T-helper 17 cell (primary cell): ENCODE data around the gene NRCAM. TPM values are rescaled to one million over a fixed set of nuclear protein-coding genes. Genes with fewer than 3 reads are reported as not detected.

Source experiments
- ATAC-seq: fragments of 150-1000 bp; cut with Tn5 transposase; 2 replicates; pipeline ENCODE4 v1.10.0; 2021; ENCODE audit warnings: mild to moderate bottlenecking, moderate library complexity
- DNase-seq, 3 donors: peaks; one replicate each; pipeline versions ENCODE4 v3.0.0 to v3.0.0-alpha.2; 2020 to 2021
- H3K9me3 ChIP-seq: one replicate; pipeline ENCODE4 v1.7.0; 2013; ENCODE audit warnings: low read length, mild to moderate bottlenecking; ENCODE audit not compliant: control insufficient read depth, poor library complexity, severe bottlenecking
- H3K27ac Mint-ChIP-seq: one replicate; pipeline ENCODE4 v1.8.0; 2022; ENCODE audit warnings: mild to moderate bottlenecking, moderate library complexity, mixed read lengths
- H3K27me3 Mint-ChIP-seq: one replicate; pipeline ENCODE4 v1.8.0; 2022; ENCODE audit warnings: mixed read lengths
- H3K36me3 Mint-ChIP-seq: one replicate; pipeline ENCODE4 v1.8.0; 2022; ENCODE audit warnings: low read depth, mixed read lengths
- H3K4me1 Mint-ChIP-seq: one replicate; pipeline ENCODE4 v1.8.0; 2022; ENCODE audit warnings: mild to moderate bottlenecking, mixed read lengths
- H3K4me3 Mint-ChIP-seq: one replicate; pipeline ENCODE4 v1.8.0; 2022; ENCODE audit warnings: mild to moderate bottlenecking, moderate library complexity, mixed read lengths
- total RNA-seq, 4 donors: library from RNA in 2 of 4; stranded (reverse) in 2 of 4; gene quantifications; one replicate each; pipeline ENCODE4 v1.2.3 and lab custom pipeline; 2022 to 2026

The NRCAM gene
- total RNA-seq, 2 donors from 2014 or later, result not detected

DNA sequence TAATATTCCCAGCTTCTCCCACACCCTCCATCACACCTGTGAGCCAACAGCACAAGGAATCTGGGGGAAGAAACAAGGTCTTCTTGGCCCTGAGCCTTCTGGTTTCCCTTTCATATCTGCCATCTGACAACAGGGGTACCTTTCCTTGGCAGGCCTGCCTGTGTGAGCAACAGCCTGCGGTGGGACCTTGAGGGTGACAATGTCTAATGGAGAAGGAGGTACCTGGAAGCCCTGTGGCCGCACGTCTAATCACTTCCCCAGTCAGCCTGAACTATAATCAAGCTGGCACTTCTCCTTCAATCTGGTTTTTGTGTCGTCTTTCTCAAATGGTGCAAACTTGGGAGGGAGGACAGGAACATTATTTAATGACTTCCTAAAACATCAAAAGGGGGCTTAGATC lies 41.2 kb downstream of the NRCAM start:
- no peaks in the 10 kb centered on the region for H3K36me3 Mint-ChIP-seq
- H3K9me3 ChIP-seq, result no peaks in the 10 kb centered on the region
- H3K27ac Mint-ChIP-seq, result no peak overlapping the region
- DNase-seq (no peak), ATAC-seq (no peak)
- H3K4me3 Mint-ChIP-seq, result no peak overlapping the region
- peaks cover 47% of the 10 kb centered on the region for H3K27me3 Mint-ChIP-seq
- H3K4me1 Mint-ChIP-seq, result peaks cover 8% of the 10 kb centered on the region

DNA sequence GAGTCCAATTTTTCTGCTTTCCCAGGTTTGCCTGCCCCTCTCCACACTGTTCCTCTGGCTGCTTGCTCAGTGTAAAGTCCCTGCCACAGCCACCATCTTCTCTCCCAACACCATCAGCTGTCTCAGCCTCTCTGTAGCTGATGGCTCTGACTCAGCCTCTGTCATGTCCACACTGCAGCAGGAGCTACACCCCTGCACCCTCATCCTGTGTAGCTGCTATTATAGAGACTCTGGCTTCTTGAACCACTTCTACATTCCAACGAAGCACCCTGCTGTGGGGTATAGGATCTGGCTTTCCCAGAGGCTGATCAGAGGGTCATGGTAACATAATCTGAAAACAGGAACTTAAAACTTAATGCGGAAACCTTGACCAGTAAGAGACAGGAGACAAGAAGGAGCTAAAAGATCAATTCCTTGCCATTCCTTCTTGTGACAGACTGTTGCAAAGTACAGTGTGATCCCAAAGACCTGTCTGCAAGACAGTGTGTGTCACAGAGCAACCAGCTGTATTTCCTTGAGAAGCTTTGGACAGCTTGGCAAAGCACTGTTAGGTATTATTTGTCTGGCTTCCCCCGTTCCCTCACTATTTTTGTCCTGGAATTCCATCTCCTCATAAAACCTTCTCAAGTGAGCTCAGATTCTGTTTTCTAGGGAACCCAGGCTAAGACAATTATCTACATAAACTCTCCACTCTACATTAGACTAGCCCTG lies 42.3 kb downstream of the NRCAM start:
- H3K27me3 Mint-ChIP-seq, result peaks cover 41% of the 10 kb centered on the region
- no peaks in the 10 kb centered on the region for H3K36me3 Mint-ChIP-seq
- no peak overlapping the region for H3K27ac Mint-ChIP-seq
- no peak overlapping the region for H3K4me3 Mint-ChIP-seq
- H3K9me3 ChIP-seq, result no peaks in the 10 kb centered on the region
- no peak for DNase-seq
- ATAC-seq, result no peak
- peaks cover 4% of the 10 kb centered on the region for H3K4me1 Mint-ChIP-seq

DNA sequence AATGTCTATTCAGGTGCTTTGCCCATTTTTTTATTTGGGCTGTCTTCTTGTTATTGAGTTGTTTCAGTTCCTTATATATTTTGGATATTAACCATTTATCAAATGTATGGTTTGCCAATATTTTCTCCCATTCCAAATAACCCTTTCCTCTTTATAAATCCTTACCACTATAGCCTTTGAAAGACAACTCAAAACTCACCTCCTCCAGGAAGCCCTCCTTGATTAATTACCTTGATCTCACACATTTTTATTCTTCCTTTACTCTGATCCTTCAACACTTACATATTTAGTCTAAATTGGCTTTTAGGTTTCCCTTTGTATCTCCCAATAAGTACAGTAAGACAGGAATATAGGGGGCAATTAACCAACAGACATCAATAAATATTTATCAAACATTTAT lies 42.9 kb downstream of the NRCAM start:
- Mint-ChIP-seq H3K4me1 (peaks cover 4% of the 10 kb centered on the region), H3K4me3 (no peak overlapping the region), H3K27me3 (peaks cover 41% of the 10 kb centered on the region), H3K36me3 (no peaks in the 10 kb centered on the region), H3K27ac (no peak overlapping the region)
- no peaks in the 10 kb centered on the region for H3K9me3 ChIP-seq
- DNase-seq, result no peak
- no peak for ATAC-seq

DNA sequence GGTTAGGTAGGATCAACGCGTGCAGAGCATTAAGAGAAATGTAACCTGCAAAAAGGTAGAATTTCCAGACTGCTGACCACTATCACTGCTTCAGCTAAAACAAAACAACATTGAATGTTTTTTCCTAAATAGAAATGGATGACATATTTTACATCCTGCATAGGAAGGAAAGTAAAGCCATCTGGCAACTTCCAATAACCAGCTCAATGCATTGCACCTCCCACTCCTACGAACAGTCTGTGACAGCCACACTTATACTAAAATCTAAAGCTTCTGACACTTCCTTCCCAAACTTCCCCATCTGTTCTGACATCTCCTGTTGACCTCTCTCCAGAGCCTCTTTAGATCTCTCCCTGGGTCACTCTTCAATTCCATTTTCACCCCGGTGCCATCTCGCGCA lies 47.1 kb downstream of the NRCAM start:
- Mint-ChIP-seq H3K27me3 (peaks cover 11% of the 10 kb centered on the region), H3K4me3 (no peak overlapping the region), H3K27ac (no peak overlapping the region), H3K36me3 (no peaks in the 10 kb centered on the region), H3K4me1 (no peaks in the 10 kb centered on the region)
- ATAC-seq, result no peak
- H3K9me3 ChIP-seq, result no peaks in the 10 kb centered on the region
- no peak for DNase-seq

DNA sequence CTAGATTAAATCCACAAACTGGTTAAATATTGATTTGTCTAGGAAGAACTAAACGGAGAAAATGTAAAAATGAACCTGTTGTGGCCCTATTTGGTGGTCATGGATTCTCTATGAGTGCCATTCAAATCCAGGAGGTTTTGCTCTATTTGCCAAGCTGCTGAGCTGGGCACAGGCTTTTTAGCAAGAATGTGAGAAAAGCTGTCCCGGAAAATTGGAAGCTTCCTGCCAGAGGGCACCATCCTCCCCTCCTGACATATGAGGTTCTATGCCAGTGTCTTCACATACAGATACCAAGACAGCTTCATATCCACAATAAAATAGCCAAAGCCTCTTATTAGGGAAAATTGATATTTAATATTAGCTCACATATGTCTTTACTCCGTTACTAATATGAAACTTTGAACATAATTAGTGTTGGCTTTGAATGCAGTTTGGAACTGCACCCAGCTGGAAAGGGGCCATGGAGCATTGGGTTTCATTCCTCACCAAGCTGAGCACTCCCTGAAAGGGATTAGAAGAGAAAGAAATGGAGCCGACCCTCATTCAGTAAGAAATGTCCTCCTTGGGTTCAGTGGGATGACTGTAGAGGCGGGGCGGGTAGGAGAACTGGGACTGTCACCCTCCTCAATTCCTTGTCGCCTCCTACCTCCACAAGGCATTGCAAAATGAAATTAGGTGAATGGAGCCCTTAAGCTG lies 47.8 kb downstream of the NRCAM start:
- H3K9me3 ChIP-seq, result no peaks in the 10 kb centered on the region
- Mint-ChIP-seq H3K4me3 (no peak overlapping the region), H3K4me1 (no peaks in the 10 kb centered on the region), H3K27ac (no peak overlapping the region), H3K27me3 (peaks cover 11% of the 10 kb centered on the region), H3K36me3 (no peaks in the 10 kb centered on the region)
- no peak for DNase-seq
- ATAC-seq, result no peak

DNA sequence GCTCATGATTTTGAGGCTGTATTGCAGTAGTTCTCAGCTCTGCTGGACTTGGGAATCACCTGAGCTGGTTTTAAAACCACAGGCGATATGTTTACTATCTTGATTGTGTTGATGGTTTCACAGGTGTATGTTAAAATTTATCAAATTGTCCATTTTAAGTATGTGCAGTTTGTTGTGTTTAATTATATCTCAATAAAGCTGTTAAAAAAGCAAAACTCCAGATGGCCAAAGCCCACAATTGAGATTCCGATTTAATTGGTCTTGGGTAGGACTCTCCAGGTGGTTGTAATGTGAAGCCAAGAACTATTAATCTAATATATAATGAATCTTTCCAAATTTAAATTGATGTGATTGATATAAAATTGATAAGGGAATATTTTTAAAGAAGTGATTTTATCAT lies 48.6 kb downstream of the NRCAM start:
- no peak for DNase-seq
- Mint-ChIP-seq H3K27me3 (peaks cover 11% of the 10 kb centered on the region), H3K4me1 (peaks cover under 1% of the 10 kb centered on the region)

DNA sequence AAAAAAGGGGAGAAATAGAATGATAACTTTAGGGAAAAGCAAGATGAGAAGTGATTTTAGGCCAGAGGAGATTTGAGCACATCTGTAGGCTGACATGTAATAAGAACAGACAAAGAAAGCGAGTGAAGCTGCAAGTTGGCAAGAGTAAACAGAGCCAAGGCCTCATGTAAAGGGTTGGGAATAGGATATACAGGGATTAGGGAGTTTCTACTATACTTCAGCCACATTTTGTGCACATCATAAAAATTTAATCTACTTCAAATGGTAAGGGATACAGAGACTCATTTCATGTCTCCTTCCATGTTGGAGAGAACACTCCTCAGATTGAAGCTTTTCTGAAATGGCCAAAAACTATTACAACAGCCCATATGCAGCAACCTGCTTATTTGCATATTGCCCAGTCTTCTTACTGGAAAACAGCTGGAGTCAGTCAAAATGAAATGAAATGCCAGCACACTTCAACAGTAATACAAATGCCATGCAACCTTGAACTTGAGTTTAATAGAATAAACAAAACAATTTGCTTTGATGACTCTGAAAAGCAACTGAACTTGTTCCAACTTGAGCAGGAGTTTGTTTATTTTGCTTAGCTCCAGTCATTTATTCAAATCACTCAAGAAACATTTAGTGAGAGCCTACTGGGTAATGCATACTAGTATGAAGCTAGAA lies 49.9 kb downstream of the NRCAM start:
- no peaks in the 10 kb centered on the region for H3K9me3 ChIP-seq
- H3K27me3 Mint-ChIP-seq, result peaks cover 15% of the 10 kb centered on the region
- DNase-seq, result no peak
- no peaks in the 10 kb centered on the region for H3K36me3 Mint-ChIP-seq
- no peak overlapping the region for H3K4me3 Mint-ChIP-seq
- no peak overlapping the region for H3K27ac Mint-ChIP-seq
- peaks cover 3% of the 10 kb centered on the region for H3K4me1 Mint-ChIP-seq
- no peak for ATAC-seq

More for the DNA sequence above, 48.6 kb downstream of the NRCAM start:
- no peaks in the 10 kb centered on the region for H3K9me3 ChIP-seq
- H3K4me3 Mint-ChIP-seq, result no peak overlapping the region
- H3K27ac Mint-ChIP-seq, result no peak overlapping the region
- ATAC-seq, result no peak
- H3K36me3 Mint-ChIP-seq, result no peaks in the 10 kb centered on the region

DNA sequence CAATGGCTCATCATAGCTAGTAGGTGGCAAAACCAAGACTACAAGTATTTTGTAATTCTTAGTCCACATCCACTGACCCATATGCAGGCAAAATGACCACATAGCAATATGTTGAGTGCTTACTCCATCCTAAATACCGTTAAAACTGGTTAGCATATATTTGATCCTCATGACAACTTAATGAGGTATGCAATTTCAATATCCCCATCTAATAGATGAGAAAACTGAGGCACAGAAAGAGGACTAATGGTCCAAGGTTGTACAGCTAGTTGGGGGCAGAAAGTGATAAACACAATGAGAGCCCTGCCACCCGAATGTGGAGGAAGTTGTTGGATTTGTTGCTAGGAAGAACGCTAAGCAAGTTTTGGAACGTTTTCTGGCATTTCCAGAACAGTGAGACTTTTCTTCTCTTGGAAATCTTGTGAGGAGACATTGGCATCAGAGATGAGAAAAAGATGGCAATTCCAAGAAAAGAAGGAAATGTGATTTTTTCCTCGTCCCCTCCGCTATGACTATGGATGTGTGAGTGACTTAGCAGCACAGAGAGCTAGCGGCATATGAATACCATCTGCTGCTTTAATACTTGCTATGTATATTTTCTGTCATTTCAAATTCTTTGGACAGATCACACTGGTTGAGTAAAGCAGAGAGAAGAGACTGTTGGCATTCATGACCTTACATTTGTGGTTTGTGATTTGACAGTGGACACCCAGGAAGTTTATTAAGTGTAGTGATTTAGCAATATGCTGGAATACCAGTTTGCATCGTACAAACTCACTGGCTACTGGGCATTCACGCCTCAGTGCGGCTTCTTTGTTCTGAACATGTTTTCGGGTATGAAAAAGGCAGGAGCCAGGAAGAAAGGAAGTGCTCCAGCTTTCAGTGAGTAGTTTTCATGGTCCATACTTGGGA lies 51.5 kb downstream of the NRCAM start:
- H3K4me3 Mint-ChIP-seq, result no peak overlapping the region
- H3K36me3 Mint-ChIP-seq, result no peaks in the 10 kb centered on the region
- H3K9me3 ChIP-seq, result no peaks in the 10 kb centered on the region
- H3K27me3 Mint-ChIP-seq, result peaks cover 15% of the 10 kb centered on the region
- ATAC-seq (no peak), DNase-seq (no peak)
- H3K27ac Mint-ChIP-seq, result no peak overlapping the region
- peaks cover 3% of the 10 kb centered on the region for H3K4me1 Mint-ChIP-seq

DNA sequence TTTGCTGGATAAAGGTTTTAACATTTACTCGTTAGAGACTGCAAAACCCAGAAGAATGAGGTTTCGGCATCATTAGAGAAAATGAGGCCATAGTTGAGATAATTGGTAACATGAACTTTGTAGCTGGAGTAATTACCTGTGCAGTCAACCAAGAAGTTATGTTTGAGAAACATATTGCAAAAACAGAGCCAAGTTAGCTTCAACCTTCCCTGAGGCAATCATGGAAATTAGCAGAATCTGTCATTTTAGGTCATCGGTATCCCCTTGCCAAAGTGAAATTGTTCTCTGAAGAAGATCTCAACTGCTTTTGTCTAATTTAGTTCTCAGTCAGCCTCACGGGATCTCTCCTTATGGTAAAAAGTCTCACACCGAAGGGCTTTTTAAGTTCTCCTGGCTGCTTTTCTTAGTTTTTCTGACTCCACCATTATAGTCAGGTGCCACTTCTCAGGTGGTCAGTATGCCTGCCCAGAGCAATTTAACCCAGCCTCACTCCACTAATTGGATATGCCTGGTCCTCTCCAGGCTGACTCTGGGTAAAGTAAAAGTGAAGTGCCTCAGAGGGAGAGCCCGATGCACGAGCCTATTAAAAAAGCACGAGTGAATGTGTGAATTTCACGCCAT lies 52.5 kb downstream of the NRCAM start:
- DNase-seq, result no peak
- Mint-ChIP-seq H3K36me3 (no peaks in the 10 kb centered on the region), H3K27ac (no peak overlapping the region), H3K4me3 (no peak overlapping the region), H3K4me1 (peaks cover 3% of the 10 kb centered on the region), H3K27me3 (peaks cover 12% of the 10 kb centered on the region)
- no peaks in the 10 kb centered on the region for H3K9me3 ChIP-seq
- ATAC-seq, result no peak

DNA sequence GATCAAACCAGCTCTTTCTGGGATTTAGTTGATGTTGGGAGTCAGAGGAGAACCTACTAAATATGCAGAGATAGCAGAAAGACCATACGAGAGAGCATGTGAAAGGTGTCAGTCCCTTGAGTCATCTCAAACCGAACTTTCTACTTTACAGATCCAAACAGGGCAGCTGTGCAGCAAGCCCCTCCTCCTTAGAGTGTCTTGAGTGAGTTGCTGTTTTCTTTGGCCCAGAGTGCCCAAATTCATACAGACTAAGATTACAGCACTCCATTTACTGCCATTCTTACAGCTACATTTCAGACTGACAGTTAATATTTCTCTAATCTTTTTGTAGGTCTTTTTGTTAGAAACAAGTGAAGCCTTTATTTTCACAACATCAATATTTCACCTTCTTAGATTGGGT lies 53.4 kb downstream of the NRCAM start:
- Mint-ChIP-seq H3K36me3 (no peaks in the 10 kb centered on the region), H3K27me3 (peaks cover 15% of the 10 kb centered on the region), H3K27ac (no peak overlapping the region), H3K4me3 (no peak overlapping the region), H3K4me1 (peaks cover 3% of the 10 kb centered on the region)
- ATAC-seq (no peak), DNase-seq (no peak)
- no peaks in the 10 kb centered on the region for H3K9me3 ChIP-seq

DNA sequence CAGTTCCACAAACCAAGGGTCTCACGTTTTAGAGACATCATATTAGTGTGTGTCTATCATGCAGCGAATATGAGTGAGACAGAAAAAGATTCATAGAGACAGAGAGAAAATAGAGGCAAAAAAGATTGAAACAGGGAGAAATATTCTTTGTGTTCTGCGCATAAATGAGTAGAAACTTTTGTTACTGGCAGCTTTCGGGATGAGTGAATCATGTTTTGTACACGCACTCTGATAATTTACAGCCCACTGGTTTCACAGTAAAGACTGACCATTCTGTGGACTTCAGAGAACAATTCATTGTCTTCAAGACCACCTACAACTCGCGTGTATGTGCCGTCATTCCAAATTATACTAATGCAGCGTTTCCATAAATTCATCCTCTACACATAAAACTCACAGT lies 60.2 kb downstream of the NRCAM start:
- no peak for ATAC-seq
- no peak for DNase-seq
- no peaks in the 10 kb centered on the region for H3K4me1 Mint-ChIP-seq
- no peaks in the 10 kb centered on the region for H3K36me3 Mint-ChIP-seq
- H3K4me3 Mint-ChIP-seq, result no peak overlapping the region
- H3K27me3 Mint-ChIP-seq, result peaks cover 36% of the 10 kb centered on the region
- H3K9me3 ChIP-seq, result no peaks in the 10 kb centered on the region
- H3K27ac Mint-ChIP-seq, result no peak overlapping the region

DNA sequence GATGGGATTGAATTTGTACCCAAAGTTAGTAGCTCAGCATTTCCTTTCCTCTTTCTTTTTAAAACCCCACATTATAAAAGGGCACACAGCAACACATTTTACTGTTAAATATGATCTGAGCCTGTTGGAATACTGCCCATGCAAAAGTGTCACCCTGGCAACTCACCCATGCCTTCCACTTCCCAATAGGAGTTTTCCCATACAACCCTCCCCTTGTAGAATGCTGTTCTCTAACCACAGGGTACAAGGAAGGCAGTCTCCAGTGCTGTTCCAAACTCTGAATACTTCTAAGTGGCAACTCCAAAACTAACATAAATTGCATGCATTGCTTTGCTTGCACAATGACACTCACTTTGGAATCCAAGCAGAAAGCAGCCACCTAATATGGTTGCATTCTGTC lies 60.8 kb downstream of the NRCAM start:
- no peaks in the 10 kb centered on the region for H3K9me3 ChIP-seq
- ATAC-seq (no peak), DNase-seq (no peak)
- no peaks in the 10 kb centered on the region for H3K4me1 Mint-ChIP-seq
- peaks cover 1% of the 10 kb centered on the region for H3K36me3 Mint-ChIP-seq
- no peak overlapping the region for H3K4me3 Mint-ChIP-seq
- H3K27me3 Mint-ChIP-seq, result peaks cover 36% of the 10 kb centered on the region
- H3K27ac Mint-ChIP-seq, result no peak overlapping the region
